Mesenchymal stem cell (in vitro differentiated cells and primary cell): ENCODE results near the gene VPREB3.

Source experiments
- DNase-seq: peaks from one replicate; pipeline ENCODE4 v3.0.0-alpha.2; 2013
- H2AFZ ChIP-seq: one replicate; pipeline ENCODE4 v1.6.1; 2013; ENCODE audit warnings: low read depth, mild to moderate bottlenecking, control low read depth, inconsistent platforms, low read length, moderate library complexity
- H2AK5ac ChIP-seq: 2 replicates; pipeline ENCODE4 v1.6.1; 2013; ENCODE audit warnings: low read length, moderate library complexity, mild to moderate bottlenecking, inconsistent platforms; ENCODE audit not compliant: severe bottlenecking
- H2BK120ac ChIP-seq: one replicate; pipeline ENCODE4 v1.6.1; 2013; ENCODE audit warnings: low read depth, mild to moderate bottlenecking, inconsistent platforms, low read length, moderate library complexity
- H2BK12ac ChIP-seq, 2 experiments: one replicate each; pipeline ENCODE4 v1.6.1; 2013; ENCODE audit warnings: inconsistent platforms in 2 of 2, low read length in 2 of 2, mild to moderate bottlenecking in 2 of 2, moderate library complexity in 2 of 2, control low read depth in 1 of 2
- H2BK15ac ChIP-seq: one replicate; pipeline ENCODE4 v1.6.1; 2013; ENCODE audit warnings: mild to moderate bottlenecking, low read depth, inconsistent platforms; ENCODE audit not compliant: poor library complexity, severe bottlenecking
- H2BK5ac ChIP-seq: 2 replicates; pipeline ENCODE4 v1.6.1; 2013; ENCODE audit warnings: low read depth, mild to moderate bottlenecking, low read length, control low read depth, inconsistent platforms; ENCODE audit not compliant: poor library complexity, severe bottlenecking
- H3K14ac ChIP-seq, 2 experiments: one replicate each; pipeline ENCODE4 v1.6.1; 2013; ENCODE audit warnings: inconsistent platforms in 2 of 2, low read length in 2 of 2, control low read depth in 1 of 2, mild to moderate bottlenecking in 1 of 2, moderate library complexity in 1 of 2
- H3K18ac ChIP-seq, 2 experiments: one replicate each; pipeline ENCODE4 v1.6.1; 2013; ENCODE audit warnings: inconsistent platforms in 2 of 2, low read length in 2 of 2, control low read depth in 1 of 2, low read depth in 1 of 2, mild to moderate bottlenecking in 1 of 2
- H3K23ac ChIP-seq, 2 experiments: one replicate each; pipeline ENCODE4 v1.6.1; 2013; ENCODE audit warnings: inconsistent platforms in 2 of 2, low read length in 2 of 2, mild to moderate bottlenecking in 2 of 2, moderate library complexity in 2 of 2, control low read depth in 1 of 2
- H3K27ac ChIP-seq: 2 replicates; pipeline ENCODE4 v1.5.1; 2013; ENCODE audit warnings: mild to moderate bottlenecking, moderate library complexity, low read length, control low read depth, inconsistent platforms; ENCODE audit not compliant: poor library complexity, severe bottlenecking
- H3K27me3 ChIP-seq, 2 experiments: 2 replicates each; pipeline versions ENCODE4 v1.6.1 to v1.7.0; 2013; ENCODE audit warnings: low read length in 2 of 2, mild to moderate bottlenecking in 2 of 2, moderate library complexity in 2 of 2, control low read depth in 1 of 2, inconsistent platforms in 1 of 2; ENCODE audit not compliant: control insufficient read depth in 1 of 2, insufficient read depth in 1 of 2
- H3K36me3 ChIP-seq, 2 experiments: 2 replicates each; pipeline versions ENCODE4 v1.6.1 to v1.7.0; 2013; ENCODE audit warnings: low read length in 2 of 2, control low read depth in 1 of 2, inconsistent platforms in 1 of 2, low read depth in 1 of 2, mild to moderate bottlenecking in 1 of 2; ENCODE audit not compliant: insufficient read depth in 2 of 2, control insufficient read depth in 1 of 2
- H3K4ac ChIP-seq, 2 experiments: one replicate each; pipeline ENCODE4 v1.6.1; 2013; ENCODE audit warnings: inconsistent platforms in 2 of 2, low read length in 2 of 2, mild to moderate bottlenecking in 2 of 2, moderate library complexity in 2 of 2, control low read depth in 1 of 2, low read depth in 1 of 2
- H3K4me1 ChIP-seq: 2 replicates; pipeline ENCODE4 v1.6.1; 2013; ENCODE audit warnings: low read depth, low read length, control low read depth; ENCODE audit not compliant: control insufficient read depth, insufficient read depth
- H3K4me2 ChIP-seq: 2 replicates; pipeline ENCODE4 v1.6.1; 2013; ENCODE audit warnings: low read length, mild to moderate bottlenecking, inconsistent platforms; ENCODE audit not compliant: poor library complexity, severe bottlenecking
- H3K4me3 ChIP-seq, 2 experiments: 2 replicates each; pipeline versions ENCODE4 v1.5.1 to v1.7.0; 2013; ENCODE audit warnings: low read length in 2 of 2, mild to moderate bottlenecking in 2 of 2, control low read depth in 1 of 2, low read depth in 1 of 2; ENCODE audit not compliant: insufficient read depth in 1 of 2
- H3K79me1 ChIP-seq: replicated peaks from 2 replicates; pipeline ENCODE4 v1.6.1; 2013; ENCODE audit warnings: mild to moderate bottlenecking, control low read depth, low read length, inconsistent platforms; ENCODE audit not compliant: poor library complexity, severe bottlenecking
- H3K9ac ChIP-seq: 2 replicates; pipeline ENCODE4 v1.7.0; 2013; ENCODE audit warnings: mild to moderate bottlenecking, low read length, moderate library complexity
- H3K9me3 ChIP-seq: 2 replicates; pipeline ENCODE4 v1.7.0; 2013; ENCODE audit warnings: mild to moderate bottlenecking, low read length; ENCODE audit not compliant: control insufficient read depth
- H4K8ac ChIP-seq: one replicate; pipeline ENCODE4 v1.6.1; 2013; ENCODE audit warnings: inconsistent platforms, mild to moderate bottlenecking, low read length, moderate library complexity
- H4K91ac ChIP-seq: one replicate; pipeline ENCODE4 v1.6.1; 2013; ENCODE audit warnings: mild to moderate bottlenecking, low read length, inconsistent platforms
- WGBS: methylation state at CpG from one replicate; pipeline ENCODE4 v1.1.7; 2013; ENCODE audit warnings: mixed read lengths; 5-methylcytosine and 5-hydroxymethylcytosine counted together

Gene VPREB3

DNA sequence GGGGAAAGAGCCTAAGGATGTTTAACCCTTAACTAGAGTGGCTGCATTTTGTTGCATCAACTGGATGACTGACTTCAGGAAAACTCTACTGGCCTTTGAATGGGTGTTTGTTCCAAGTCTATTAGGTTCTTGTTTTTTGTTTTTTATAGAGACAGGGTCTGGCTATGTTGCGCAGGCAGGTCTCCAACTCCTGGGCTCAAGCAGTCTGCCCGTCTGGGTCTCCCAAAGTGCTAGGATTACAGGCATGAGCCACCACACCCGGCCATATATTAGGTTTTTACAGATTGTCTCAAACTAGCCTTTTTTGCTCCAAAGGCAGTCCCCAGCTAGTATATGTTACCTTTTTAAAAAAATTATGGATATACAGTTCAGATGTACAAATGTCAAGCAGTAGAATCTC is 33.7 kb upstream of the VPREB3 start:
- Histone ChIP-seq H3K79me1 (peaks cover 5% of the 10 kb centered on the region), H2BK120ac (no peak overlapping the region), H4K91ac (no peak overlapping the region), H3K14ac (peak overlapping the region in 1 of 2 experiments; percentile 64), H3K4me3 (peak overlapping the region in 1 of 2 experiments; percentile 97), H2AFZ (no peak overlapping the region), H3K27ac (no peak overlapping the region), H3K9ac (peak overlapping the region; percentile 97), H3K4me2 (peak overlapping the region; percentile 82), H4K8ac (no peak overlapping the region), H3K23ac (no peak overlapping the region), H3K4me1 (peaks cover 26% of the 10 kb centered on the region), H2BK15ac (no peak overlapping the region), H3K4ac (no peak overlapping the region), H3K9me3 (no peaks in the 10 kb centered on the region), H2AK5ac (no peak overlapping the region), H2BK5ac (no peak overlapping the region), H3K36me3 (peaks cover 11 to 16% of the 10 kb centered on the region in 2 experiments), H3K27me3 (no peaks in the 10 kb centered on the region), H2BK12ac (no peak overlapping the region), H3K18ac (no peak overlapping the region)
- WGBS, result 61% methylated on average over 2 of the region's 3 CpGs
- no peak for DNase-seq

DNA sequence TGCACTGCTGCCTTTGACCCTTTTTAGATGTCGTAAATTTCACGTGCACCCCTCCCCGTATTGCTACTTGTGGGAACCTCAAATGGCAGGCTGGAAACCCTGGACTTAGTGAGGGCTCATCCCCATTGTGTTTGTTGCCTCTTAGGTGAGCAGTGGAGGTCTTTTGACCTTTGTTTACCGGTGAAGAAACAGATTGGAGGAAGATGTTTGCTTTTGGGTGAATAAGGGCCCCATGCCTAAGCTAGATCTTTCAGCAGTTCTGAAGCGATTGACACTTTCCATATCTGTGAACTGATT is 33.3 kb upstream of the VPREB3 start:
- Histone ChIP-seq H4K8ac (no peak overlapping the region), H3K9me3 (no peaks in the 10 kb centered on the region), H3K4me2 (peak overlapping the region; percentile 82), H2BK120ac (no peak overlapping the region), H3K4me3 (peak overlapping the region; percentile 59 to 97), H3K18ac (peak overlapping the region; percentile 26 to 80), H2BK5ac (no peak overlapping the region), H3K14ac (peak overlapping the region in 1 of 2 experiments; percentile 64), H2BK15ac (no peak overlapping the region), H3K4me1 (peaks cover 26% of the 10 kb centered on the region), H2AFZ (no peak overlapping the region), H3K27ac (peak overlapping the region; percentile 30), H3K36me3 (peaks cover 7 to 13% of the 10 kb centered on the region in 2 experiments), H3K27me3 (no peaks in the 10 kb centered on the region), H3K79me1 (peaks cover 5% of the 10 kb centered on the region), H4K91ac (no peak overlapping the region), H2AK5ac (no peak overlapping the region), H3K4ac (peak overlapping the region in 1 of 2 experiments; percentile 55), H2BK12ac (peak overlapping the region in 1 of 2 experiments; percentile 38), H3K9ac (peak overlapping the region; percentile 97), H3K23ac (no peak overlapping the region)
- WGBS, result 5% methylated on average over 5 of the region's 5 CpGs
- no peak for DNase-seq

- H3K23ac ChIP-seq, result peak within 1 kb of the TSS; percentile 79 to 93
- H2BK120ac ChIP-seq, result peak within 1 kb of the TSS; percentile 100
- peaks cover 1% of the 10 kb centered on the region for H3K79me1 ChIP-seq
- DNase-seq, result peak; percentile 97
- H3K27me3 ChIP-seq, result no peaks in the 10 kb centered on the region
- H3K14ac ChIP-seq, result peak within 1 kb of the TSS in 1 of 2 experiments; percentile 98
- peak within 1 kb of the TSS; percentile 100 for H4K8ac ChIP-seq
- H2AFZ ChIP-seq, result peak within 1 kb of the TSS; percentile 68
- peaks cover 28% of the 10 kb centered on the region for H3K4me1 ChIP-seq
- H2BK5ac ChIP-seq, result peak within 1 kb of the TSS; percentile 100
- peak within 1 kb of the TSS; percentile 99 for H4K91ac ChIP-seq
- H3K9me3 ChIP-seq, result no peaks in the 10 kb centered on the region
- whole genome bisulfite sequencing, result under 1% methylated on average over 80 of the region's 97 CpGs
- peak within 1 kb of the TSS; percentile 97 for H3K27ac ChIP-seq
- H3K4ac ChIP-seq, result peak within 1 kb of the TSS; percentile 100
- peak within 1 kb of the TSS; percentile 82 for H3K4me2 ChIP-seq
- peak within 1 kb of the TSS; percentile 98 for H2BK15ac ChIP-seq
- peak within 1 kb of the TSS; percentile 94 to 97 for H3K4me3 ChIP-seq
- peak within 1 kb of the TSS; percentile 98 to 100 for H3K18ac ChIP-seq
- peak within 1 kb of the TSS; percentile 63 for H2AK5ac ChIP-seq
- H3K9ac ChIP-seq, result peak within 1 kb of the TSS; percentile 97
- H2BK12ac ChIP-seq, result peak within 1 kb of the TSS; percentile 28 to 61
- H3K36me3 ChIP-seq, result peaks cover 6 to 7% of the 10 kb centered on the region in 2 experiments
Observed at GRCh38 chr22:23786752-23787599, 32.8 kb upstream of the VPREB3 start, which contains the start of gene SMARCB1. Gene SMARCB1, plus strand, starts transcription at chr22:23786966. Its CDS starts 204 bp downstream, at chr22:23787170.

DNA sequence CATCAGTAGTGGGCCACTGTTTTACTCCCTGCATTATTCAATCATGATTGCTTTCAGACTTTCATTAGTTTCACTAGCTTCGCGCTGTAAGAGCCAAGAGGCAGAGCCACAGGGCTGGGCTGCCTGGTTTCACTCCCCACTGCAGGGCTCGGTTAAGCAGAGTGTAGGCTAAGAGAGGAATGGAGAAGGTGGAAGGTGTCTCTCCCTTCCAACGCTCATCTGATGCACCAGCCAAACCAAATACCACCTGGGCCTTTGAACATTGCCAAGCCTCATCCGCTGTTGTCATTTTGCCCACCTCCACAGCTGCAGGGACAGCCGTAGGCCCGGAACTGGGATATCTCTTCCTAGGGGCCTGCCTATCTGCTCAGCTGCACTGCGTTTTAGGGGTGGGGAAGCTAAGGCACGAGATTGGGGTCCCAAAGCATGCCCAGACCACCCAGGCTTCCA is 32.1 kb upstream of the VPREB3 start:
- Histone ChIP-seq H3K4me3 (peak overlapping the region in 1 of 2 experiments; percentile 75), H2AFZ (peak overlapping the region; percentile 29), H4K91ac (peak overlapping the region; percentile 91), H3K9me3 (no peaks in the 10 kb centered on the region), H3K9ac (peak overlapping the region; percentile 97), H2BK15ac (no peak overlapping the region), H2BK12ac (peak overlapping the region; percentile 28 to 61), H2BK120ac (peak overlapping the region; percentile 50), H3K4me1 (peaks cover 33% of the 10 kb centered on the region), H3K27ac (peak overlapping the region; percentile 82), H2AK5ac (peak overlapping the region; percentile 23), H3K36me3 (peaks cover under 1 to 6% of the 10 kb centered on the region in 2 experiments), H4K8ac (peak overlapping the region; percentile 98), H3K23ac (no peak overlapping the region), H3K14ac (peak overlapping the region in 1 of 2 experiments; percentile 9), H3K18ac (peak overlapping the region; percentile 6 to 61), H3K27me3 (no peaks in the 10 kb centered on the region), H3K4ac (peak overlapping the region in 1 of 2 experiments; percentile 35), H3K79me1 (peaks cover 1% of the 10 kb centered on the region), H2BK5ac (no peak overlapping the region), H3K4me2 (peak overlapping the region; percentile 70)
- DNase-seq, result no peak
- 89% methylated on average over 9 of the region's 9 CpGs for WGBS
